Chondrocyte (in vitro differentiated cells): ENCODE results near the gene KCTD1. TPM values are rescaled to one million over a fixed set of nuclear protein-coding genes. Genes with fewer than 3 reads are reported as not detected.

Experiments
- DNase-seq: peaks from one replicate; pipeline ENCODE4 v3.0.0; 2021; ENCODE audit warnings: mixed read lengths, low spot score
- H3K27ac Mint-ChIP-seq: one replicate; pipeline ENCODE4 v1.8.0; 2021; ENCODE audit warnings: mild to moderate bottlenecking, moderate library complexity, mixed read lengths; ENCODE audit not compliant: unreplicated experiment
- H3K27me3 Mint-ChIP-seq: 2 replicates; pipeline ENCODE4 v1.8.0; 2021; ENCODE audit warnings: low read depth, mixed read lengths
- H3K36me3 Mint-ChIP-seq: 2 replicates; pipeline ENCODE4 v1.8.0; 2021; ENCODE audit warnings: low read depth, mixed read lengths
- H3K4me1 Mint-ChIP-seq: 2 replicates; pipeline ENCODE4 v1.8.0; 2021; ENCODE audit warnings: low read depth, mild to moderate bottlenecking, mixed read lengths
- H3K4me3 Mint-ChIP-seq: one replicate; pipeline ENCODE4 v1.8.0; 2021; ENCODE audit warnings: mild to moderate bottlenecking, moderate library complexity, mixed read lengths; ENCODE audit not compliant: unreplicated experiment
- H3K9me3 Mint-ChIP-seq: 2 replicates; pipeline ENCODE4 v1.8.0; 2021; ENCODE audit warnings: low read depth, mixed read lengths
- total RNA-seq: library from RNA; stranded (reverse); gene quantifications from 3 replicates; pipeline ENCODE4 v1.2.1, GENCODE V29; 2021
- TF ChIP-seq, protein P1 (sequence below): fragments of 200-600 bp; sonication (generic); IDR thresholded peaks from 2 replicates; pipeline ENCODE4 v1.5.0; 2021; ENCODE audit warnings: antibody characterized with exemption, mild to moderate bottlenecking, moderate library complexity

The KCTD1 gene
- total RNA-seq, 1 donor from 2014 or later, result 18.1 TPM

DNA sequence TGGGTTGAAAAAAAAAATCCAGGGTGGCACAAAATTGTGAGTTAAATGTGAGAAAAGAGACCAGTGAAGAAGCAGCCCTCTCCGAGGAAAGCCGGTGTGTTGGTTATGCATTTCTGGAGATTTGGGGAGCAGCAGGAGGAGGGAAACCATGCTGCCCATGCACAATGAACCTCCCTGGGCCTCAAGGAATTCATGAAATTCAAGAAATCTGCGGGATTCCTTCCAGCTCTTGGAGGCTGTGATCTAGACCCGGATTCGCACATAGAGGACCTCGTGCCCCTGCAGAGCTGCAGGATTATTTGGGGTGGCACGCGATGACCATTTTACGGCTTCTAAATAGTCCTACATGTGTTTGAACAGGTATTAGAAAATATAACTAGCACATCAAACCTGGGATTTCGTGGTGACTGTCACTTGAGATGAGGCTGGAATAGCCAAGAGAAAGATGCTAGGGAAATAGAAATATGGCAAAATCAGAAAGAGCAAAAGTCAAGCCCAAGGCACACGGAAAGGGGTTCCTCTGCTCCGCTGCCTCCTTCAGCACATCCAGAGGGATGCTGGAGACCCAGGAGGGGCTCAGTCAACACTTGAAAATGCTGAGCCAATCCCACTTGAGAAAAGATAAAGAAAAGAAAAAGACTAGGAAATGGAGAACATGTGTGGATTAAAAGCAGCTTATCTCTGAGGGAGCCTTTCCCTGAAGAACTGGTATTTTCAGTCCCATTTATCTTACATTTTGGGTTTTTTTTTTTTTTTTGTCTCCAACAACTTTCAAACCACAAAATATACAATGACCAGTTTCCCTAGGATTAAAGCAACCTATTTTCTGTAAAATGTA is 22.0 kb downstream of the KCTD1 start:
- no peak for DNase-seq
- TF ChIP-seq, protein P1, sequence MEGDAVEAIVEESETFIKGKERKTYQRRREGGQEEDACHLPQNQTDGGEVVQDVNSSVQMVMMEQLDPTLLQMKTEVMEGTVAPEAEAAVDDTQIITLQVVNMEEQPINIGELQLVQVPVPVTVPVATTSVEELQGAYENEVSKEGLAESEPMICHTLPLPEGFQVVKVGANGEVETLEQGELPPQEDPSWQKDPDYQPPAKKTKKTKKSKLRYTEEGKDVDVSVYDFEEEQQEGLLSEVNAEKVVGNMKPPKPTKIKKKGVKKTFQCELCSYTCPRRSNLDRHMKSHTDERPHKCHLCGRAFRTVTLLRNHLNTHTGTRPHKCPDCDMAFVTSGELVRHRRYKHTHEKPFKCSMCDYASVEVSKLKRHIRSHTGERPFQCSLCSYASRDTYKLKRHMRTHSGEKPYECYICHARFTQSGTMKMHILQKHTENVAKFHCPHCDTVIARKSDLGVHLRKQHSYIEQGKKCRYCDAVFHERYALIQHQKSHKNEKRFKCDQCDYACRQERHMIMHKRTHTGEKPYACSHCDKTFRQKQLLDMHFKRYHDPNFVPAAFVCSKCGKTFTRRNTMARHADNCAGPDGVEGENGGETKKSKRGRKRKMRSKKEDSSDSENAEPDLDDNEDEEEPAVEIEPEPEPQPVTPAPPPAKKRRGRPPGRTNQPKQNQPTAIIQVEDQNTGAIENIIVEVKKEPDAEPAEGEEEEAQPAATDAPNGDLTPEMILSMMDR, result no peak
- H3K27ac Mint-ChIP-seq, result no peak overlapping the region
- no peaks in the 10 kb centered on the region for H3K36me3 Mint-ChIP-seq
- peaks cover 23% of the 10 kb centered on the region for H3K4me1 Mint-ChIP-seq
- H3K27me3 Mint-ChIP-seq, result no peaks in the 10 kb centered on the region
- no peak overlapping the region for H3K4me3 Mint-ChIP-seq
- no peaks in the 10 kb centered on the region for H3K9me3 Mint-ChIP-seq

DNA sequence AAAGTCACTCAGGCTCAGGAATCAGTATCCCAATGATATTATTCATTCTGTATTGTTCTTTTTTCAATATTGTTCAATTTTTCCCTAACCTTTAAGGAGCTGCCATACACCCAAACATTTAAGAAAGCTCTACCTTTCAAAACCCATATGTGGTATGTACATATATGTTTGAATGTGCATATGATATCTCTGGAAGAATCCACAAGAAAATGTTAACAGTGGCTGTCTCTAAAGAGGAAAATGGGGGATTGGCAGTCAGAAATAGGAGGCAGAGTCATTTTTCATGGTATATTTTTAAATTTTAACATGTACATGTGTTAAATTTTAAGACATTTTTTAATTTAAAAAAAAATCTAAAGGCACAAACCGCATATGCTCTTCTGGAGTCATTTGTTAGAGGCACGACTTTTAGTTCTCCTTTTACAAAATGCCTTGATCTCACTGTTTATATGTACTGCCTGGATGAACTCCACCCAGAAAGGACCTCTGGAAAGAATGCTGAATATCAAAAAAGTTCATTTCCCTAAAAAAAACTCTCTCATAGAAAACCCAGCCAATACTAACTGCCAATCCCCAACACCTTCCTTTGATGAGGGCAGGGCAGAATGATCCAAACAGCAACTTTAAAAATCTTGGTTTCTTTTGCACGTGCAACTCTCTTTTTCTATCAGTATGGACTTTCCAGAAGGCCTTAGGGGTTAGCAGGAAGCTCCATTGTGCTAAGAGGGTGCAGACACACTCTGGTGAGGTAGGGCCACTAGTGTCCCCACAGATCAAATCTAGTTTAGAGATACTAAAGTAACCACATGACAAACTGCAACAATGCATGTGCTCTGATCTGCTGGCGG is 23.6 kb downstream of the KCTD1 start:
- no peaks in the 10 kb centered on the region for H3K36me3 Mint-ChIP-seq
- no peak for DNase-seq
- TF ChIP-seq, protein P1, result no peak
- H3K4me1 Mint-ChIP-seq, result peaks cover 23% of the 10 kb centered on the region
- H3K27ac Mint-ChIP-seq, result no peak overlapping the region
- H3K4me3 Mint-ChIP-seq, result no peak overlapping the region
- no peaks in the 10 kb centered on the region for H3K9me3 Mint-ChIP-seq
- no peaks in the 10 kb centered on the region for H3K27me3 Mint-ChIP-seq

DNA sequence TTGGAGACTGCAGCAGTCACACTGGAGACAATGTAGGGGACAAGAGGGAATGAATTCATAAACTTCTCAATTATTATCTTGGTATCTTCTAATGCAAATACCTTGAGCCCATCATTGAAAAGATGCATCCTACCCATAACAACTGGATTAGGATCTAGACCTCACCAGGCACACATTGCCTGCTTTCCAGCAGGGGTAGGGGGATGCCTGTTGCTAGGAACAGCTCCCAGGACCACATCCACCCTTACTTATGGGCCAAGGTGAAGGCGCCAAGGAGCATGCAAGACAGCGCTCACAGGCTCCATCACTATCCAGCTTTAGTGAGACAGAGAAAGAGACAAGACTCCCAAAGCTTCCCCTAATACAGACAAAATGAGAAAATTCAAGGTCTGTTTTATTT is 24.4 kb downstream of the KCTD1 start:
- H3K9me3 Mint-ChIP-seq, result no peaks in the 10 kb centered on the region
- no peaks in the 10 kb centered on the region for H3K27me3 Mint-ChIP-seq
- H3K4me1 Mint-ChIP-seq, result peaks cover 23% of the 10 kb centered on the region
- no peaks in the 10 kb centered on the region for H3K36me3 Mint-ChIP-seq
- TF ChIP-seq, protein P1, result no peak
- H3K4me3 Mint-ChIP-seq, result no peak overlapping the region
- DNase-seq, result no peak
- no peak overlapping the region for H3K27ac Mint-ChIP-seq

DNA sequence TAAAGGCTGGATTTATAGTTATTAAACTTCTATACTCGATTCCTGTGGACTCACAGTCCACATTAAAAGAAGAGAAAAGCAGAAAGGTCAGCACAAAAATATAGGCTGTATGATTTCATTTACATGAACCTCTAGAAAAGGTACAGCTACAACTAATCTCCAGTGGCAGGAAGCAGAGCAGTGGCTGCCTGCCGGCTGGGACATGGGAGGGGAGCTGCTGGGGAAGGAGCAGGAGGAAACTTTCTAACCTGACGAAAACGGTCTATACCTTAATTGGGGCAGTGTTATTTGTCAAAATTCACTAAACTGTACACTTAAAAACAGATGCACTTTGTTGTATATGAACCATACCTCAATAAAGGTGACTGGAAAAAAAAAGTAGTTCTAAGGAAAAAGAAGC is 26.7 kb downstream of the KCTD1 start:
- no peaks in the 10 kb centered on the region for H3K36me3 Mint-ChIP-seq
- peaks cover 23% of the 10 kb centered on the region for H3K4me1 Mint-ChIP-seq
- H3K9me3 Mint-ChIP-seq, result no peaks in the 10 kb centered on the region
- DNase-seq, result no peak
- no peak overlapping the region for H3K27ac Mint-ChIP-seq
- TF ChIP-seq, protein P1, result no peak
- no peaks in the 10 kb centered on the region for H3K27me3 Mint-ChIP-seq
- no peak overlapping the region for H3K4me3 Mint-ChIP-seq

DNA sequence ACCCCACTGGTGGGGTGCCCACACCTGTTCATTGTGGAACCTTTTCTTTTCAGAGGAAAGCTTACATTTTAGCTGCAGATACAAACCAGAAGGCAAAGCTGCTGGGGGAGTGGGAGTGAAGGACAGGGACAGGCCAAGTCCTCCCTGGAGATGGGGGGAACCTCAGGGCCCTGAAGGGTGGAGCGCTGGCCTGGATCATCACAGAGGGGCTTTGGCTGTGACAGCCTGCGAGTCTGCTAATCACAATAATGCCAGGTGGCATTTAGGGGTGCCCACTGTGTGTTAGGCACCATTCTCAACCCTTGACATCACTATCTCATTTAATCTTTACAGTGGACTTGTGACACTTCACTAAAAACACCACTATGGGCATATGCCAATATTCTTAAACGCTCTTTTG is 27.4 kb downstream of the KCTD1 start:
- Mint-ChIP-seq H3K4me1 (peaks cover 16% of the 10 kb centered on the region), H3K27ac (no peak overlapping the region)

More for the DNA sequence above, 27.4 kb downstream of the KCTD1 start:
- no peak overlapping the region for H3K4me3 Mint-ChIP-seq
- no peaks in the 10 kb centered on the region for H3K9me3 Mint-ChIP-seq
- DNase-seq, result no peak
- H3K27me3 Mint-ChIP-seq, result no peaks in the 10 kb centered on the region
- TF ChIP-seq, protein P1, result no peak
- H3K36me3 Mint-ChIP-seq, result no peaks in the 10 kb centered on the region
